Motor neuron (in vitro differentiated cells): Measurements from ENCODE around the gene WDR64. TPM values are rescaled to one million over a fixed set of nuclear protein-coding genes. Genes with fewer than 3 reads are reported as not detected.
"Not testable (repeated sequence)": the region's sequence is repeated elsewhere in the genome, so short reads cannot be mapped to it uniquely, and the experiment has no call there.

Experiments used
- ATAC-seq, 8 experiments: fragments of 200-7000 bp; cut with Tn5 transposase; replicated peaks in 6 of 8; 2 replicates each; pipeline ENCODE4 v1.8.0; 2021; ENCODE audit warnings: mild to moderate bottlenecking in 8 of 8, moderate library complexity in 8 of 8
- H3K27ac ChIP-seq, 2 donors: fragments of 250-450 bp; sonication (Bioruptor Pico); 2 replicates each; pipeline ENCODE4 v1.9.0; 2021; ENCODE audit warnings: antibody characterized with exemption in 2 of 2, mild to moderate bottlenecking in 2 of 2, moderate library complexity in 1 of 2
- H3K4me1 ChIP-seq, 2 donors: fragments of 250-450 bp; sonication (Bioruptor Pico); replicated peaks in 1 of 2; 2 replicates each; pipeline ENCODE4 v1.6.1; 2021; ENCODE audit warnings: antibody characterized with exemption in 2 of 2, mild to moderate bottlenecking in 2 of 2, moderate library complexity in 1 of 2
- H3K4me3 ChIP-seq, 5 donors: fragments of 250-450 bp; sonication (Bioruptor Pico); 2 replicates each; pipeline ENCODE4 v1.9.0; 2021; ENCODE audit warnings: antibody characterized with exemption in 5 of 5, mild to moderate bottlenecking in 5 of 5, moderate library complexity in 4 of 5
- WGBS, 10 experiments: fragments of 450-650 bp; shearing (Covaris generic); methylation state at CpG; one replicate each; pipeline ENCODE4 v1.0.0; 2022; 5-methylcytosine and 5-hydroxymethylcytosine counted together
- in situ Hi-C, 9 experiments: fragments of 400-800 bp; cut with MboI; loops; one replicate each; pipeline ENCODE4 v1.15.0; 2021; ENCODE audit warnings: low sequenced_read_pairs in 9 of 9, low pct_unique_long_range_greater_than_20kb in 2 of 9; ENCODE audit not compliant: unreplicated experiment in 9 of 9
- total RNA-seq, 8 experiments: library from RNA; unstranded; fragments of 300-600 nt; gene quantifications; 2 replicates each; pipeline versions ENCODE4 v1.2.3 to v1.2.4, GENCODE V29; 2022

WDR64 gene
- total RNA-seq, 8 experiments from 2014 or later: 0.05 to 0.85 (median 0.27) TPM; not detected in 4

- Histone ChIP-seq H3K27ac (no peak overlapping the region), H3K4me1 (peaks cover 0 to 5% of the 10 kb centered on the region in 2 donors), H3K4me3 (no peak overlapping the region)
- WGBS, 10 experiments: 0 to 100% (median 100%) methylated on average over 1 of the region's 1 CpG; no CpG with 5 or more reads in 5 of the 10 experiments
- ATAC-seq: peak in 3 of 8 experiments; percentile 18 to 53 (median 41)
- in situ Hi-C loops: no loop called here
Measured at GRCh38 chr1:241817331-241817792, 165.3 kb downstream of the WDR64 start.

DNA sequence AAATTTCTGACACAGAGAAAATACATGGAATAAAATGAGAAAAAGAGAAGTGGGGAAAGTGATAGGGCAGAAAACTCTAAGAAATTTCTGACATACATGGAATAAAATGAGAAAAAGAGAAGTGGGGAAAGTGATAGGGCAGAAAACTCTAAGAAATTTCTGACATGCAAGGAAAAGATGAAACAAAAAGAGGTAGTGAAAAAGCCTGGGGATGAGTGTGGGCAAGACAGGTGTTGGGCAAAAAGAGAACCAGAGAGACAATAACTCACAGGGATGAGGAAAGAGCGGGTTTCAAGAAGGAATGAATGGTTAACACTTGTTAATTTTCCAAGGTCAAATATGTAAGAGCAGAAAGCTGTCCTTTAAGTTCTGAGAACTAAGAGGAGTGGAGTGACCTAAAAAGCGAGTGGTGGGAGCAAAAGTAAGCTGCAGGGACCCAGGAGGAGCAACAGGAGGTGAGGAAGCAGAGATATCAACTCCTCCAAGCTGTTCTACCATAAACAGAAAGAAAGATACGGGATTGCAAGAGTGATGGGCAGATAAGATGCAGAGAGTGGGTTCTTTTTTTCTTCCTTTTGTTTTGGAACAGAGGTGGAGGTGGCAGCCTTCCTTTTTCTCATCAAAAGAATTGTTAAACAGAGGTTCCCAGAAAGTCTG is 166.0 kb downstream of the WDR64 start:
- no peak for ATAC-seq
- peaks cover 0 to 5% of the 10 kb centered on the region in 2 donors for H3K4me1 ChIP-seq
- no peak overlapping the region for H3K4me3 ChIP-seq
- H3K27ac ChIP-seq: no peak overlapping the region
- in situ Hi-C loops: no loop called here
- 33 to 87% (median 79%) methylated on average over 1 to 3 of the region's 3 CpGs for WGBS, 10 experiments

GRCh38 chr1:241819340-241819866 is 167.3 kb downstream of the WDR64 start:
- Histone ChIP-seq H3K4me3 (no peak overlapping the region), H3K27ac (no peak overlapping the region), H3K4me1 (peaks cover 0 to 4% of the 10 kb centered on the region in 2 donors)
- in situ Hi-C loops: no loop called here
- 60 to 100% (median 80%) methylated on average over 1 to 4 of the region's 4 CpGs; no CpG with 5 or more reads in 1 of the 10 experiments for WGBS, 10 experiments
- ATAC-seq: peak in 1 of 8 experiments; percentile 41

DNA sequence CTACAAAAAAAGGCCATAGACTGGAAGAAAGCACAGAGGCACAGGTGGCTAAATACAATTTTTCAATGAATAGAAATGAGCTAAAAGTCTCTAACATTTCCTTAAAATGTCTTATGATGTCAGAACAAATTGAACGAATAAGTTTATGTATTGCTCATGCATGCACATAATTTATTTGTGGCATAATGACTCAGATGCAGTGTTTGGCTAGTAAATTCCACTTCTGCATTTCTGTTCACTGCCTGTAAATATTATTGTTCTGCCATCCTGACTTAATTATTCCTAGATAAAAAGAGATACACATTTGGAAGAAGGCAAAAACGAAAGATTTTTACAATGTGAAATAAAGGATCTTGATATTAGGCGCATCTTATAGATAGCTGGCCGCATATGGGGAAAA is 169.3 kb downstream of the WDR64 start:
- in situ Hi-C loops: loop anchor here in 1 of 9 experiments (10.0 kb wide), 1 partner anchor 207 kb away; no protein-coding TSS in a partner anchor
- WGBS, 10 experiments: 4 to 92% (median 64%) methylated on average over 2 to 4 of the region's 4 CpGs
- peak in 6 of 8 experiments; percentile 35 to 89 (median 74) for ATAC-seq
- Histone ChIP-seq H3K4me3 (no peak overlapping the region), H3K27ac (no peak overlapping the region), H3K4me1 (no peaks in the 10 kb centered on the region)

DNA sequence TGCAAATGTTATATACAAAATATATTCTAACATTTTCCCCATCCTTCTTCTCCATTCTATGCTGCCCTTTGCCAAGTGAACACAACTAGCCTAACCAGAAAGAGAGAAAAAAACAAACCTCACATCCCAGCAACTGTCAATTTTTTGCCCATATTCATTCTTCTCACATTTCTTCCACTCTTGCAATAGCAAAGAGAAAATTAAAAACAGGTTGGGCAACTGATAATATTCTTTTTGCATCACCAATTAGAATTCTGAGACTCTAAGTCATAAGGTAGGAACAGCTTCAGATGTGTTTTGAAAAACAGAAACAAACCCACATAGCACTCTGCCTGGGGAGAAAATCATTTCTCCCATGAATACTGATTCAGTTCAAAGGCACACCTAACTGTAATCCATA is 170.8 kb downstream of the WDR64 start:
- in situ Hi-C loops: loop anchor here in 1 of 9 experiments (10.0 kb wide), 1 partner anchor 208 kb away; no protein-coding TSS in a partner anchor
- H3K4me1 ChIP-seq: no peaks in the 10 kb centered on the region
- no peak overlapping the region for H3K4me3 ChIP-seq
- peak in 3 of 8 experiments; percentile 17 to 43 (median 32) for ATAC-seq
- no peak overlapping the region for H3K27ac ChIP-seq

GRCh38 chr1:241823925-241824324 is 171.8 kb downstream of the WDR64 start:
- 83 to 100% (median 89%) methylated on average over 1 of the region's 1 CpG; no CpG with 5 or more reads in 7 of the 10 experiments for WGBS, 10 experiments
- in situ Hi-C loops: loop anchor here in 1 of 9 experiments (10.0 kb wide), 1 partner anchor 209 kb away; no protein-coding TSS in a partner anchor
- H3K4me3 ChIP-seq: no peak overlapping the region
- no peak for ATAC-seq
- peaks cover 5 to 7% of the 10 kb centered on the region in 2 donors for H3K4me1 ChIP-seq
- H3K27ac ChIP-seq: no peak overlapping the region

DNA sequence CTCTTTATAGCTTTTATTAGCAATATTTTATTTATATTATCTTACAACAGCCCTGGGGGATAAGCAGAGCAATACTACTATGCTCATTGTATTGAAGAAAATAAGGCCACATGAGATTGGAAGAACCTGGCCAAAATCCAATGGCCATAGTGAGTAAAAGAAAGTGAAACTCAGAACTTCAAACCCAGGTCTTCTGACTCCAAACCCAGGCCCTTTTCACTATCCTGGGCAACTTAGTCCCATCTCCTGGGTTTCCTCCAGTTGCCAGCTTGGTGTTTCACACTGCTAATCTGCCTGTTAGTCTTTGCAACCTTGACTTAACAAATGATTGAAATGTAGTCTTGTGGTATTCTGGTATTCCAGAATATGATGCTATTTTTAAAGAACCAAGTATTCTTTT is 173.5 kb downstream of the WDR64 start:
- peak in 1 of 8 experiments; percentile 12 for ATAC-seq
- in situ Hi-C loops: loop anchor here in 4 of 9 experiments (10.0 to 25.0 kb wide), 2 partner anchors 211 to 288 kb away; partner anchors contain the start of gene KMO (in 3 of the 4)
- Histone ChIP-seq H3K4me3 (no peak overlapping the region), H3K27ac (no peak overlapping the region), H3K4me1 (peaks cover 7 to 10% of the 10 kb centered on the region in 2 donors)

DNA sequence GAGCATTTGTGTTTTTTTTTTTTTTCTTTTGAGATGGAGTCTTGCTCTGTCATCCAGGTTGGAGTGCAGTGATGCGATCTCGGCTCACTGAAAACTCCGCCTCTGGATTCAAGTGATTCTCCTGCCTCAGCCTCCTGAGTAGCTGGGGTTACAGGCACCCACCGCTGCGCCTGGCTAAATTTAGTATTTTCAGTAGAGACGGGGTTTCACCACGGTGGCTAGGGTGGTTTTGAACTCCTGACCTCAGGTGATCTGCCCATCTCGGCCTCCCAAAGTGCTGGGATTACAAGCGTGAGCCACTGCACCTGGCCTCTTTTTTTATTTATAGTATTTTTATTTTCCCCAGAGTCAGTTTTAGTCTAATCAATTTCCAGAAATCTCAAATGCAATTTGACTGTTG is 174.5 kb downstream of the WDR64 start:
- ATAC-seq, H3K27ac ChIP-seq, H3K4me3 ChIP-seq: not testable (repeated sequence)
- 83 to 100% (median 92%) methylated on average over 3 to 8 of the region's 9 CpGs for WGBS, 10 experiments
- H3K4me1 ChIP-seq: peaks cover 7 to 10% of the 10 kb centered on the region in 2 donors
- in situ Hi-C loops: loop anchor here in 4 of 9 experiments (10.0 to 25.0 kb wide), 2 partner anchors 212 to 289 kb away; partner anchors contain the start of gene KMO (in 3 of the 4)

DNA sequence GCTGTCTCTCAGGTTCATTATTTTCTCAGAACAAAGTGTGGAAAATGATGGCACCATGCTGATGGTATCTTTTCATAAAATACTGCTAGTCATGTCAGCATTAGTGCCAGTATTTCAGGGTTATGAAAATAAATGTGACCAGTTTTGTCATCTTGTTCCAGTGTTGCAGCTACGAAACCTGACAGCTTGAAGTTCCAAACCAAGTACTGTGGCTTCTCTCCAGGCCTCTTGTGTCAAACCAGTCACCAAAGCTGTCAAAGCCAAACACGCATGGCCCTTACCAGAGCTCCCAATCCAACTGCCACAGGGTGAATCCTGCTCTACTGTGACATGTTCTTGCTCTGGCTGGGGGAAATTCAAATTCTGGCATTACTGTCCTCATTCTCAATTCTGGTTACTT is 175.2 kb downstream of the WDR64 start:
- peaks cover 7 to 10% of the 10 kb centered on the region in 2 donors for H3K4me1 ChIP-seq
- no peak overlapping the region for H3K4me3 ChIP-seq
- 89 to 100% (median 98%) methylated on average over 1 to 2 of the region's 2 CpGs; no CpG with 5 or more reads in 2 of the 10 experiments for WGBS, 10 experiments
- in situ Hi-C loops: loop anchor here in 4 of 9 experiments (10.0 to 25.0 kb wide), 2 partner anchors 212 to 290 kb away; partner anchors contain the start of gene KMO (in 3 of the 4)
- no peak for ATAC-seq
- no peak overlapping the region for H3K27ac ChIP-seq

DNA sequence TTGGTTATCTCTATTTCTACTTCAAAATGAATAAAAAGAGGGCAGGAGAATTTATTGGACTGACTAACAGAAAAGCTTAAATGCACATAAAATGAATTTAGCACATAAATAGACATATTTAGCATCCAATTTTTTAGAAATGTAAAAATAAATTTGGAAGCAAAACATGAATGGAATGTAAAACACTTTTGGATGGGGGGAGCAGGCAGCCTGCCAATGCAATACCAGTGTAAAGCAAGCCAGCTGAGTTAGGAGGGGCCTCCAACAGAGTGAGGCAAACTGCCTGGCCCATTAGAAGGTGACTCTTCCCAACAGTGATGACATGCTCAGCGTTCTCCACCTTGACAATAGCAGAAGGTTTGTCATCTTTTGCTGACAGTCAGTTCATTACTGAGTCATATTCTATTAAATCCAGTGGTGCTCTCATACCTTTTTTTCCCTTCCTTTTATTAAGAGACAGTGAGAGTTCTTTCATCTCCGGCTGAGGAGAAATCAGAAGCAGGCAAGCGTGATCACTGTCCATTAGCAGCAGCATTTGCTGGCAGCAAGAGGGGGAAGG is 176.5 kb downstream of the WDR64 start:
- H3K4me1 ChIP-seq: peaks cover 7 to 10% of the 10 kb centered on the region in 2 donors
- WGBS, 10 experiments: 0 to 44% (median 35%) methylated on average over 1 to 3 of the region's 3 CpGs; no CpG with 5 or more reads in 3 of the 10 experiments
- peak overlapping the region in 1 of 2 donors; percentile 9 for H3K27ac ChIP-seq
- in situ Hi-C loops: loop anchor here in 4 of 9 experiments (10.0 to 25.0 kb wide), 2 partner anchors 214 to 291 kb away; partner anchors contain the start of gene KMO (in 3 of the 4)
- ATAC-seq: peak; percentile 91 to 99 (median 98)
- H3K4me3 ChIP-seq: peak overlapping the region in 1 of 5 donors; percentile 1

DNA sequence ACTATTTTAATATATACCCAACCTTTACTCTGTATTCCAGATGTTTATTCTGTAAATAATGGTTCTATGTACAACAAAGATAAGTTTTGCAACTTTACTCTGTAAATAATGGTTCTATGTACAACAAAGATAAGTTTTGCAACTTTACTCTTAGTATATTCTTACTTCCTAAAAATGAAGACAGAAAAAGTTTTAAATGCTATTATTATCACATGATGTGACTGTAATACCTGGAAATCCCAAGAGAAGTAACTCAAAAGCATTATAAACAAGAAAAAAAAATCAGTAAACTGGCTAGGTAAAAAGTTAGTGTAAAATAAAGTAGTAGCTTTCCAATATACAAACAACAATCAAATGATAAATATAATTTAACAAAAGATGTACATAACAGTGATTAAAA is 177.4 kb downstream of the WDR64 start:
- H3K27ac ChIP-seq: no peak overlapping the region
- no peak overlapping the region for H3K4me3 ChIP-seq
- H3K4me1 ChIP-seq: peaks cover 7 to 10% of the 10 kb centered on the region in 2 donors
- in situ Hi-C loops: loop anchor here in 4 of 9 experiments (10.0 to 25.0 kb wide), 2 partner anchors 215 to 292 kb away; partner anchors contain the start of gene KMO (in 3 of the 4)
- no peak for ATAC-seq

GRCh38 chr1:241834733-241835377 is 182.8 kb downstream of the WDR64 start:
- Histone ChIP-seq H3K4me3 (no peak overlapping the region), H3K4me1 (no peaks in the 10 kb centered on the region), H3K27ac (no peak overlapping the region)
- in situ Hi-C loops: loop anchor here in 6 of 9 experiments (10.0 to 25.0 kb wide), 4 partner anchors 210 to 310 kb away; partner anchors contain the start of gene KMO (in 3 of the 6)
- peak in 4 of 8 experiments; percentile 28 to 51 (median 38) for ATAC-seq
- 0 to 27% (median 0%) methylated on average over 1 of the region's 1 CpG; no CpG with 5 or more reads in 1 of the 10 experiments for WGBS, 10 experiments
